CD4-positive, alpha-beta T cell treated with Interferon gamma for 1 hour (primary cell): ENCODE measurements around the gene RNU5D-1.
"Not testable (repeated sequence)": the region's sequence is repeated elsewhere in the genome, so short reads cannot be mapped to it uniquely, and the experiment has no call there.

ENCODE experiments used
- DNase-seq: peaks from one replicate; pipeline ENCODE4 v3.0.0-alpha.2; 2020

RNU5D-1 gene

GRCh38 chr1:44730741-44731512 is at the start of gene RNU5D-1:
Gene RNU5D-1, minus strand, starts transcription at chr1:44731170.
- peak; percentile 90 for DNase-seq

DNA sequence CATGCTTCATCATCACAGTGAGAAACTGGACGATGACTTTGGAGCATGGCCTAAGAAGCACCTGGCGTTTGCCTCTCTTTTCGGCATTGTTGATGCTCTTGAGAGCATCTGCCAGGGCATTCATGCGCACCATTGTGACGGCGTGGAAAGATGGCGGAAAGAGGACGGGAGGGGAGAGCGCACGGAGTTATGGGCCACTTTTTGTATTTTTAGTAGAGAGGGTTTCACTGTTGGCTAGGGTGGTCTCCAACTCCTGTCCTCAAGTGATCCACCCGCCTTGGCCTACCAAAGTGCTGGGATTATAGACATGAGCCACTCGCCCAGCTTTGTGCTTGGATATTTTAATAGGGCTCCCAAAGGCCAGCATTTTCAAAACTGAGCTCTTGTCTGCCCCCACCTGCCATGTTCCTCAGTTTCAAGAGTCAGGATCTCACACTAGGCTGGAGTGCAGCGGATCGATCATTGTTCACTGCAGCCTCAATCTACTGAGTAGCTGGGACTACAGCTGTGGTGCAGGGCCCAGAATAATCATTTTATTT is 49.7 kb upstream of the RNU5D-1 start:
- DNase-seq, result no peak

DNA sequence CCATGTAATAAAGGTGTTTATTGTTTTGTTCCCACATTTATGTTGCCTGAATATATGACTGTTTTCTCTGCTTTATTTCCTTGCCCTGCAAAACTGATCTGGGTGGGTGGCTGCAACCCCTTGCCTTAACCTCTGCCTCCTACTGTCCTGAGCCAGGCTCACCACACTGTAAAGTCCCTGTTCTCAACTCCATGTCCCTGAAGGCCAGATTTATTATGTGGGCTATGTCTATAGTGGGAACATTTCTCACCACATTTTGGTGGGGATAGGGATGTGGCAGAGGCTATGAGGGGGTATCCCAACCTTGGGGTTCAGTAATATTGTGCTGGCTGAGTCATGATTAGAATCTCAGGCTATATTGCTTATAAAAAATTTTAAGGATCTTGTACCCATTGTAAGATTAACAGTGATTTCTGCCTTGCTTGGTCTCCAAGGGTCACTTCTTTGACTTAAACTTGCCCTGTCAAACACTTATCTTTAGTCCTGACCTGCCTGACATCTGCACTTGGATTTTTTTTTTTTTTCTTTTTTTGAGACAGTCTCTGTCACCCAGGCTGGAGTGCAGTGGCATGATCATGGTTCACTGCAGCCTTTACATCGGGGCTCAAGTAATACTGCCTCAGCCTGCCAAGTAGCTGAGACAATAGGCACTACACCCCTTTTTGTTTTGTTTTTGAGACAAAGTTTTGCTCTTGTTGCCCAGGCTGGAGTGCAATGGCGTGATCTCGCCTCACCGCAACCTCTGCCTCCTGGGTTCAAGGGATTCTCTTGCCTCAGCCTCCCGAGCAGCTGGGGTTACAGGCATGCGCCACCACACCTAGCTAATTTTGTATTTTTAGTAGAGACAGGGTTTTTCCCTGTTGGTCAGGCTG is 48.0 kb upstream of the RNU5D-1 start:
- no peak for DNase-seq

DNA sequence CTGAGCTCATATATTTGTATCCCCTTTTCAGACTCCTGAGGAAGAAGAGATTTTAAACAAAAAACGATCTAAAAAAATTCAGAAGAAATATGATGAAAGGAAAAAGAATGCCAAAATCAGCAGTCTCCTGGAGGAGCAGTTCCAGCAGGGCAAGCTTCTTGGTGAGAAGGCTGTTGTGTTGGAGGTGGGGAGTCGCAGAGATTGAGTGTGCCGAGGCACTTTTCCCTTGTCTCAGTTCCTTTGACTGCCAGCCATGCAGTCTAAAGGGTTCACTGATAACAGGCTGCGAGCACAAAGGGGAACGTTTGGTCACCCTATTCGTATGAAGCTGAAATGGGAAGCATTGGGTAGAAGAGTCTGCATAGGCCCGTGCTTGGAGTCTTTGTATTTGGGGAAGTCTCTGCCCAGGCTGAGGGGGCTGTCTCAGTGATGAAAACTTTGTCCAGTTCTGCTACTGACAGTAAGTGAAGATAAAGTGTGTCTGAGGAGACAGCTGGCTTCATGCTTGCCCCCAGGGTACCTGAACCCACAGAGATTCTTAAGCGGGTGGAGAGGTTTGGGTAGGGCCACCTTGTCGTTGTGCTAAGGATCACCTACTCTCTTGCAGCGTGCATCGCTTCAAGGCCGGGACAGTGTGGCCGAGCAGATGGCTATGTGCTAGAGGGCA is 47.1 kb upstream of the RNU5D-1 start:
- no peak for DNase-seq

DNA sequence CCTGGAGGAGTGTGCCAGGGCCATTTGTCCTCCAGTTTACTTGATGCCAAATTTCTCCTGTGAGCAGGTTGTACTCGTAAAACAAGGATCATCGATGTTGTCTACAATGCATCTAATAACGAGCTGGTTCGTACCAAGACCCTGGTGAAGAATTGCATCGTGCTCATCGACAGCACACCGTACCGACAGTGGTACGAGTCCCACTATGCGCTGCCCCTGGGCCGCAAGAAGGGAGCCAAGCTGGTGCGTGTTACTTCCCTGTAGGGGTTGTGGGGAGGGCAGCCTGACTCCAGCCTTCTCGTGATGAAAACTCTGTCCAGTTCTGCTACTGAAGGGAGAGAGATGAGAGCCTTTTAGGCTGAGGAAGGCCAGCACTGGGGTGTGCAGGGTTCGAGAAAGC is 46.6 kb upstream of the RNU5D-1 start:
- DNase-seq, result no peak

DNA sequence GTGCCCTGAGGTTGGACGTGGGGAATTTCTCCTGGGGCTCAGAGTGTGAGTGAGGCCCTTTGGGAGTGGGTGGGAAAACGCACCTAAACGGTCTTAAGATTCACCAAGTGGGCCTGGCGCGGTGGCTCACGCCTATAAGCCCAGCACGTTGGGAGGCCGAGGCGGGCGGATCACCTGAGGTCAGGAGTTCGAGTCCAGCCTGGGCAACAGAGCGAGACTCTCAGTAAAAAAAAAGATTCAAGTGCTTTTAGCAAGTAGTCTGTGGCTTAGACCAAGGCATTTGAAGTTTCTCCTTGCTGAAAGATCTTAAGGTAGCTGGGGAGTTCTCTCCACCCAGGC is 45.7 kb upstream of the RNU5D-1 start:
- DNase-seq, result no peak

DNA sequence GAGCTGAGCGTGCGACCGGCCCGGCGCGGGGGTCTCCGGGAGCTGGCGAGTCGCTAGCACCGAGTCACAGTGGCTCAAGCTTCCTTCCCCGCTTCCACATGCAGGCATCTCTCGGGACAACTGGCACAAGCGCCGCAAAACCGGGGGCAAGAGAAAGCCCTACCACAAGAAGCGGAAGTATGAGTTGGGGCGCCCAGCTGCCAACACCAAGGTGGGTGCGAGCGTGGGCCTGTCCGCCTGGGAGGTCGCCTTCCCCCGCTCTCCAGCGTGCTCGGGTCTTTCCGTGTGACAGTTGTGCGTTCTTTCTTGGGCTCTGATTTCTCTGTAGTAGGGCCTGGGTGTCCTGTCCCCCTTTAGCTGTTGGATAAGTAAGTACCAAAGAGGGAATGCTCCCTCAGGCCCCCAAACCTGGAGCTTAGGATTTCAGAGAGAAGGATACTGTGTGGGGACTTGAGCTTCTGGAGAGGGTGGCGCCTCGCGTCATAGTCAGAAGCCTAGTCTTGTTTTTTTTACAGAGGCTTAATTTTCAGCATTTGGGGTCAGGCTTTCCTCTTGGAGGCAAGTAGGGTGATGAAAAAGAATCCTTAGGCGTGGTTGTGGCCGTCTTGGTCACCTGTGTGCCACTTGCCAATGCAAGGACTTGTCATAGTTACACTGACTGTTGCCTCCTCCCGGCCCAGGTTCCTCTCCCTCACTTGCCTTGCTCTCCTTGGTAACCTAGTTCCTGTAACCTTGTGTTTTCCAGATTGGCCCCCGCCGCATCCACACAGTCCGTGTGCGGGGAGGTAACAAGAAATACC is 45.2 kb upstream of the RNU5D-1 start:
- DNase-seq, result peak; percentile 48

- DNase-seq, result peak; percentile 87
These were observed 44.3 kb upstream of the RNU5D-1 start, which contains the start of gene RPS8 for GRCh38 chr1:44775078-44775929. Gene RPS8, plus strand, starts transcription at chr1:44775540. Its CDS starts 57 bp downstream, at chr1:44775597.

DNA sequence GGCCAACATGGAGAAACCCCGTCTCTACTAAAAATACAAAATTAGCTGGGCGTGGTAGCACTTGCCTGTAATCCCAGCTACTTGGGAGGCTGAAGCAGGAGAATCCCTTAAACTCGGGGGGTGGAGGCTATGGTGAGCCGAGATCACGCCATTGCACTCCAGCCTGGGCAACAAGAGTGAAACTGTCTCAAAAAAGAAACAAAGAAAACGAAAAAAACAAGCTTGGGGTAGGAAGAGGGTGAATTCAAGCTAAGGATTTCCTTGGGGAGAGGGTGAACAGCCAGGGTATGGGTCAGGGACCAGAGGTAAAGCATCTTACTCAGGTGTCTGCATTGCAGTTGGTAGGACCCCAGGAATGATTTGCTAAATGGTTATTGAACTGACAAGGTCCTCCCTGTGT is 35.5 kb upstream of the RNU5D-1 start:
- not testable (repeated sequence) for DNase-seq

DNA sequence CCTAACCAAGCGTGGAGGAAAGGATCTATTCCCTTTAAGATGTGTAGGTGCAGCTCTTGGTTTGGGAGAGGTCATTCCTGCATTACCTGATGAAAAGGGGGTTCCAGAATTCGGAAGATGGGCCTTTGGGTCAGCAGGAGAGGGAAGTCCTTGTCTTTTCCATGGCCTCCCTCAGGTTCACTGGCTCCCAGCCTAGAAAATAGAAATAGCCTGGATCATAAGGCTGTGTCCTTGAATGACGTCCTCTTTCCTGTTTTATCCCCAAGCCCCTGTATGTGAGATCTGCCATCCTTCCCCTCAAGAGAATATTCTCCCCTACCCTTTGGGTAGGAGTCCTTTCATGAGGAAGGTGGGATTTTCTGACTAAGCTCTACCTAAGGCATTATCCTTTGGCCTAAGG is 29.9 kb upstream of the RNU5D-1 start:
- DNase-seq, result no peak

- DNase-seq, result no peak
These were observed 28.1 kb upstream of the RNU5D-1 start for GRCh38 chr1:44759077-44759476.

DNA sequence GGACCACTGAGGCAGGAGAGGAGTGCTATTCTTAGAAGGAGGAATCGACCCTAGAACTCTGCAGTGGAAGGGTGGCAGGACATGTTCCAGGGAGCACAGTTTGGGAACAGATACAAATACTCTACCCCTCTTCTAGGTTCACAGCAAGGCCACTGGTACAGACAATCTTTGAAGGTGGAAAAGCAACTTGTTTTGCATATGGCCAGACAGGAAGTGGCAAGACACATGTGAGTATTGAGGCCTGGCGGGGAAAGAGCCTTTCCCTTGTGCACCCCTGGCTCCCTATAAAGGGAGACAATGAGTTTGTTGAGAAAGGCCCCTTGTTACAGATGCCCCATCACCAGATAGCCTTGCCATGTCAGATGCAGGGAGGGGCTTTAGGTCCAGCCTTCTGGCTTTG is 26.4 kb upstream of the RNU5D-1 start:
- no peak for DNase-seq

GRCh38 chr1:44747878-44748277 is 16.9 kb upstream of the RNU5D-1 start:
- no peak for DNase-seq

DNA sequence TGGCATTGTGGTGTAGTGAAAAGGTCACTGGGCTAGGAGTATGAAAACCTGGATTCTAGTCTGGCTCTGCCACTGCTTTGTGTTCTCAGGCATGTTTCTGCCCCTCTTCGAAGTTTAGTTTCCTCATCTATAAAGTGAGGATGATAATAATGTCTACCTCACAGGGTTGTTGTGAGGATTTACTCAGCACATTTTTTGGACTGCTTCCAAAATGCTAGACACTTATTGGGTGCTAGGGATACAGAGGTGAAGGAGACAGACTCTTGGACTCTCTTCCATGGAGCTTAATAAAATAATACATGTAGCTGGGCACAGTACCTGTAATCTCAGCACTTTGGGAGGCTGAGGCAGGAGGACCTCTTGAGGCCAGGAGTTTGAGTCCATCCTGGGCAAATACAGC is 12.2 kb upstream of the RNU5D-1 start:
- DNase-seq, result no peak

- DNase-seq, result no peak
These were observed 9.2 kb upstream of the RNU5D-1 start for GRCh38 chr1:44740179-44740617.

GRCh38 chr1:44739307-44740178 is 8.6 kb upstream of the RNU5D-1 start, which contains the start of gene KIF2C:
Gene KIF2C, plus strand, starts transcription at chr1:44739837. Its CDS starts 96 bp downstream, at chr1:44739933.
- peak; percentile 96 for DNase-seq

- not testable (repeated sequence) for DNase-seq
These were observed 8.0 kb upstream of the RNU5D-1 start for GRCh38 chr1:44738953-44739306.

- DNase-seq, result no peak
These were observed 5.0 kb upstream of the RNU5D-1 start for GRCh38 chr1:44735992-44736391.

DNA sequence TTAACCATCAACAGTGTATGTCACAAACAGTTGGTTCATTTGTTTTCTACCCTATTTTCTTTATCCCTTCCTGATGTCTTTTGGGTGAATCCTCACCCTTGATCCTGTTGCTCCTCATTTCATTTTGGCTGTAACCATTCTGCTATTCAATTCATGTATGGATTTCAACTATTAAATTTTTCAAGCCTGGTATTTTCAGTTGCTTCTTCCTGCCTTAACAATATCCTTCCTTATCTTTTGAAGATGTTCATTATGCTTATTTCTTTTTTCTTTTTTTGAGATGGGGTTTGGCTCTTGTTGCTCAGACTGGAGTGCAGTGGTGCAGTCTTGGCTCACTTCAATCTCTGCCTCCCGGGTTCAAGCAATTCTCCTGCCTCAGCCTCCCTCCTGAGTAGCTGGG is 2.8 kb upstream of the RNU5D-1 start:
- no peak for DNase-seq

GRCh38 chr1:44733365-44733764 is 2.4 kb upstream of the RNU5D-1 start:
- DNase-seq, result no peak
